Ishikawa (cell line): Measurements from ENCODE around the gene LRRC8E.

Experiments used
- CEBPB ChIP-seq: IDR thresholded peaks from 2 replicates; pipeline ENCODE4 v1.6.1; 2012
- CREB1 ChIP-seq: IDR thresholded peaks from 2 replicates; pipeline ENCODE4 v1.6.1; 2012; ENCODE audit warnings: low read depth
- EGR1 ChIP-seq: IDR thresholded peaks from 2 replicates; pipeline ENCODE4 v1.6.1; 2012
- EP300 ChIP-seq: IDR thresholded peaks from 2 replicates; pipeline ENCODE4 v1.6.1; 2012; ENCODE audit warnings: borderline replicate concordance
- FOXM1 ChIP-seq: IDR thresholded peaks from 2 replicates; pipeline ENCODE4 v1.6.1; 2012; ENCODE audit warnings: low read depth, borderline replicate concordance
- NFIC ChIP-seq: IDR thresholded peaks from 2 replicates; pipeline ENCODE4 v1.6.1; 2012
- RAD21 ChIP-seq: IDR thresholded peaks from 2 replicates; pipeline ENCODE4 v1.6.1; 2012; ENCODE audit warnings: low read depth
- TAF1 ChIP-seq: IDR thresholded peaks from 2 replicates; pipeline ENCODE4 v1.6.1; 2012; ENCODE audit warnings: low read depth, mild to moderate bottlenecking
- TCF12 ChIP-seq: IDR thresholded peaks from 2 replicates; pipeline ENCODE4 v1.6.1; 2012; ENCODE audit warnings: low read depth
- TEAD4 ChIP-seq: IDR thresholded peaks from 2 replicates; pipeline ENCODE4 v1.6.1; 2012
- YY1 ChIP-seq: IDR thresholded peaks from 2 replicates; pipeline ENCODE4 v1.6.1; 2012; ENCODE audit warnings: low read depth
- ZBTB7A ChIP-seq: IDR thresholded peaks from 2 replicates; pipeline ENCODE4 v1.6.1; 2012; ENCODE audit warnings: low read depth
- TF ChIP-seq, protein P1 (sequence below): IDR thresholded peaks from 2 replicates; pipeline ENCODE4 v1.6.1; 2012
- TF ChIP-seq, protein P2 (sequence below): IDR thresholded peaks from 2 replicates; pipeline ENCODE4 v1.6.1; 2012; ENCODE audit warnings: low read depth, mild to moderate bottlenecking
- TF ChIP-seq, protein P3 (sequence below): IDR thresholded peaks from 2 replicates; pipeline ENCODE4 v1.6.1; 2012

Gene LRRC8E

DNA sequence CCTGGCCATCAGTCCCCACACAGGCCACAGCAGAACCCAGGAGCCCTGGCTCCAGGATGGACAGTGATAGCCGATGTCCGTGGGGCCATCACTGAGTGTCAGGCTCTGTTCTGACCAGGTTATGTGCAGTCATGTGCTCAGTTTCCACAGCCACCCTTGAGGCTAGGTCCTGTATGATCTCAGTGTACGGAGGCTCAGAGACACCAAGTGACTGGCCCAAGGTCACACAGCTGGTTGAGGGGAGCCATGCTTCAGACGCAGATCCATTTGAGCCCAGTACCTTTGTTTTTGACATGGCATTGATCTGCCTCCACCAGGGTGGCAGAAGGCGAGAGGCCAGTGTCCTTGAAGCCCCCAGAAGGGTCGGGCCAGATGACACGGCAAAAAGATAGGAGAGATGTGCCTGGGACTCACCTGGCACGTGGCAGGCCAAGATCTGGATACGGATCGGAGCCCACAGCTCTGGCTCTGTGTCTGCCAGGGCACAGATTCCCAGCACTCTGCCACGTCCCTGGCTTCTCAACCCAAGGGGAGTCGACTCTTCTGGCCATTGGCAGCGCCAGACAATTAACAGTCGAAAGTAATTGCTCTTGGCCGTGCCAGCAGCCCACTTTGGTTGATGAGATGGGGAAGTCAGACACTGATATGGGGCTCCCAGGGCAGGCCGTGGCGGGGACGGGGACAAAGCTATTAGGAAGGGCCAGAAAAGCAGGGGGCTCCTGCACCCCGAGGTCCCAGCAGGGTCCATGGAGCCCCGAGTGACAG lies 42.7 kb upstream of the LRRC8E start:
- TF ChIP-seq TEAD4, result no peak
- no peak for TF ChIP-seq CREB1
- TF ChIP-seq RAD21, result no peak
- no peak for TF ChIP-seq EGR1
- TF ChIP-seq, protein P1, sequence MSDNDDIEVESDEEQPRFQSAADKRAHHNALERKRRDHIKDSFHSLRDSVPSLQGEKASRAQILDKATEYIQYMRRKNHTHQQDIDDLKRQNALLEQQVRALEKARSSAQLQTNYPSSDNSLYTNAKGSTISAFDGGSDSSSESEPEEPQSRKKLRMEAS, result no peak
- no peak for TF ChIP-seq TCF12
- no peak for TF ChIP-seq TAF1
- no peak for TF ChIP-seq ZBTB7A
- TF ChIP-seq FOXM1, result no peak
- no peak for TF ChIP-seq EP300

DNA sequence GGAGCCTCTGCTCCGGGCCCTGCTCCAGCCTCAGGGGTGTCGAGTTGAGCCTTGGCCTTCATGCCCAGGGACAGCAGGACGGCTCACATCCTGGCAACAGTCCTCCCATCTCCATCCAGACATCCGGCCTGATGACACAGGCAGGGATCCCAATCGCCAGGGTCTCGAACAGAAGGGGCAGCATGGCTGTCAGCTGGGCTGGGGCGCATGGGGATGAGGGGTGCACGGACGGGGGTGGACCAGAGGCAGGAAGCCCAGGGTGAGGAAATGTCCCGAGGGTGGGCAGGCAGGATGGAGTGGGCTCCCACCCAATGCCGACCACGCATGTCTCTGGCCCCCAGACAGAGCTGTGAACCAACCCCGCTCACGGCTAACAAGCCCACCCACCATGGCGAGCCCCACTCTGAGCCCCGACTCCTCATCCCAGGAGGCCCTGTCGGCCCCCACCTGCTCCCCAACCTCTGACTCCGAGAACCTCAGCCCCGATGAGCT lies 42.1 kb upstream of the LRRC8E start:
- TF ChIP-seq FOXM1 (no peak), TEAD4 (no peak), RAD21 (no peak), ZBTB7A (no peak), NFIC (no peak), EP300 (no peak), TAF1 (no peak), YY1 (no peak), CREB1 (no peak), EGR1 (no peak), TCF12 (no peak)
- TF ChIP-seq, protein P1, result no peak
- TF ChIP-seq, protein P2, sequence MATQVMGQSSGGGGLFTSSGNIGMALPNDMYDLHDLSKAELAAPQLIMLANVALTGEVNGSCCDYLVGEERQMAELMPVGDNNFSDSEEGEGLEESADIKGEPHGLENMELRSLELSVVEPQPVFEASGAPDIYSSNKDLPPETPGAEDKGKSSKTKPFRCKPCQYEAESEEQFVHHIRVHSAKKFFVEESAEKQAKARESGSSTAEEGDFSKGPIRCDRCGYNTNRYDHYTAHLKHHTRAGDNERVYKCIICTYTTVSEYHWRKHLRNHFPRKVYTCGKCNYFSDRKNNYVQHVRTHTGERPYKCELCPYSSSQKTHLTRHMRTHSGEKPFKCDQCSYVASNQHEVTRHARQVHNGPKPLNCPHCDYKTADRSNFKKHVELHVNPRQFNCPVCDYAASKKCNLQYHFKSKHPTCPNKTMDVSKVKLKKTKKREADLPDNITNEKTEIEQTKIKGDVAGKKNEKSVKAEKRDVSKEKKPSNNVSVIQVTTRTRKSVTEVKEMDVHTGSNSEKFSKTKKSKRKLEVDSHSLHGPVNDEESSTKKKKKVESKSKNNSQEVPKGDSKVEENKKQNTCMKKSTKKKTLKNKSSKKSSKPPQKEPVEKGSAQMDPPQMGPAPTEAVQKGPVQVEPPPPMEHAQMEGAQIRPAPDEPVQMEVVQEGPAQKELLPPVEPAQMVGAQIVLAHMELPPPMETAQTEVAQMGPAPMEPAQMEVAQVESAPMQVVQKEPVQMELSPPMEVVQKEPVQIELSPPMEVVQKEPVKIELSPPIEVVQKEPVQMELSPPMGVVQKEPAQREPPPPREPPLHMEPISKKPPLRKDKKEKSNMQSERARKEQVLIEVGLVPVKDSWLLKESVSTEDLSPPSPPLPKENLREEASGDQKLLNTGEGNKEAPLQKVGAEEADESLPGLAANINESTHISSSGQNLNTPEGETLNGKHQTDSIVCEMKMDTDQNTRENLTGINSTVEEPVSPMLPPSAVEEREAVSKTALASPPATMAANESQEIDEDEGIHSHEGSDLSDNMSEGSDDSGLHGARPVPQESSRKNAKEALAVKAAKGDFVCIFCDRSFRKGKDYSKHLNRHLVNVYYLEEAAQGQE, result no peak

DNA sequence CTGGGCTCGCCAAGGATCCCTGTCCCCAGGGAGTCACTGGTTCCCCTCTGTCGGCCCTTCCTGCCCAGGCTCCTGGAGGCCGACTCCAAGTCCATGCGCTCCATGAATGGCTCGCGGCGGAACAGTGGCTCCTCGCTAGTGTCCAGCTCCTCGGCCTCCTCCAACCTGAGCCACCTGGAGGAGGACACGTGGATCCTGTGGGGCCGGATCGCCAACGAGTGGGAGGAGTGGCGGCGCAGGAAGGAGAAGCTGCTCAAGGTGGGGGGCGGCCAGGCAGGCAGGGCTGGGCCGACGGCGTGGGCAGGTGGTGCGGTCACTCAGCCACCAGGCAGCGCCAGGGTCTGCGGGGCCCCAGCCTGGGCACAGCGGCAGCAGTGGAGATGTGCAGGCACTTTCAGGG lies 40.6 kb upstream of the LRRC8E start:
- TF ChIP-seq NFIC (no peak), CEBPB (no peak), TEAD4 (no peak), CREB1 (no peak), ZBTB7A (no peak), YY1 (no peak), RAD21 (no peak), FOXM1 (no peak), TAF1 (no peak), EGR1 (no peak)
- TF ChIP-seq, protein P2, result no peak
- TF ChIP-seq, protein P1, result no peak

DNA sequence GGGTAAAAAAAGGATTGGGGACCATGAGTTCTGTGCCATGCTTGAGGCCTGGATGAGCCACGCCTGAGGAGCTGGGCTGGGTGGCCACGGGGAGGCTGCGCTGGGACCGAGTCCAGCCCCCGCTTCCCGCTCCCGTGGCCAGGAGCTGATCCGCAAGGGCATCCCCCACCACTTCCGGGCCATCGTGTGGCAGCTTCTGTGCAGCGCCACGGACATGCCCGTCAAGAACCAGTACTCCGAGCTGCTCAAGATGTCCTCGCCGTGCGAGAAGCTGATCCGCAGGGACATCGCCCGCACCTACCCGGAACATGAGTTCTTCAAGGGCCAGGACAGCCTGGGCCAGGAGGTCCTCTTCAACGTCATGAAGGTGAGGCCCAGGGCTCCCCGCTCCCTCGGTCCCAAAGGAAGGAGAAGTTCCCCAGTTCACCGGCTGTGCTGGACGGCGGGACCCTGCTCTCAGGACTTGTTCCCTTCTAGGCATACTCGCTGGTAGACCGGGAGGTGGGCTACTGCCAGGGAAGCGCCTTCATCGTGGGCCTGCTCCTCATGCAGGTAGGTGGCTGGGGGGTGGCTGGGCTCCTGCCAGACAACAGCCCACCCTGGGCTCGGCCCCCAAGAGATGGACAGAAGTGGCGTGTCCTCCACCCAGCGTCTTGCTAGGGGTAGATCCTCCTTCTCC lies 39.4 kb upstream of the LRRC8E start:
- TF ChIP-seq, protein P3, sequence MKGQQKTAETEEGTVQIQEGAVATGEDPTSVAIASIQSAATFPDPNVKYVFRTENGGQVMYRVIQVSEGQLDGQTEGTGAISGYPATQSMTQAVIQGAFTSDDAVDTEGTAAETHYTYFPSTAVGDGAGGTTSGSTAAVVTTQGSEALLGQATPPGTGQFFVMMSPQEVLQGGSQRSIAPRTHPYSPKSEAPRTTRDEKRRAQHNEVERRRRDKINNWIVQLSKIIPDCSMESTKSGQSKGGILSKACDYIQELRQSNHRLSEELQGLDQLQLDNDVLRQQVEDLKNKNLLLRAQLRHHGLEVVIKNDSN, result no peak

DNA sequence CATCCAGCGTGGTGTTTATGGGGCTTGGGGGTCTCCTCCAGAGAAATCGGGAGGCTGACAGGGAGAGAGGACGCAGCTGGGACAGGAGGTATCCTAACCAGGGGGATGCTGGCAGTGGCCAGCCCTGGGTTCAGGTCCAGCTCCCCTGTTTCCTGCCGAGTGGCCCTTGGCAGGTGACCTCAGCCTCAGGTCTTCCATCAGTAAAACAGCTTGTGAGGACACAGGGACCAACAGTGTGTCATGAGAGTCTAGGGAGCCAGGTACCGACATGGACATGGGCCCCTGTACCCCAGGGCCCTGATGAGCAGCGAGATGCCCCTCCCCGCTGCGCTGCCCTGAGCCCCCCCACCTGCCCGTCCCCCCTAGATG lies 38.7 kb upstream of the LRRC8E start:
- TF ChIP-seq EGR1 (no peak), TAF1 (no peak), ZBTB7A (no peak), NFIC (no peak), TCF12 (no peak), FOXM1 (no peak), EP300 (no peak), RAD21 (no peak), YY1 (no peak), TEAD4 (no peak), CEBPB (no peak), CREB1 (no peak)
- TF ChIP-seq, protein P3, result no peak
- TF ChIP-seq, protein P1, result no peak
- TF ChIP-seq, protein P2, result no peak
